Progenitor cell of endocrine pancreas (in vitro differentiated cells): ENCODE measurements around the gene ZNF574. TPM values are rescaled to one million over a fixed set of nuclear protein-coding genes. Genes with fewer than 3 reads are reported as not detected.

ENCODE experiments used
- DNase-seq: peaks from one replicate; pipeline ENCODE4 v3.0.0; 2021; ENCODE audit warnings: low spot score; ENCODE audit not compliant: unreplicated experiment
- H3K27ac Mint-ChIP-seq: 2 replicates; pipeline ENCODE4 v1.8.0; 2021; ENCODE audit warnings: mild to moderate bottlenecking, moderate library complexity, mixed read lengths
- H3K27me3 Mint-ChIP-seq: 2 replicates; pipeline ENCODE4 v1.8.0; 2021; ENCODE audit warnings: mixed read lengths
- H3K36me3 Mint-ChIP-seq: 2 replicates; pipeline ENCODE4 v1.8.0; 2022; ENCODE audit warnings: mixed read lengths; ENCODE audit not compliant: insufficient read depth
- H3K4me1 Mint-ChIP-seq: 2 replicates; pipeline ENCODE4 v1.8.0; 2021; ENCODE audit warnings: low read depth, mixed read lengths
- H3K4me3 Mint-ChIP-seq: 2 replicates; pipeline ENCODE4 v1.8.0; 2021; ENCODE audit warnings: low read depth, mild to moderate bottlenecking, moderate library complexity, mixed read lengths
- H3K9me3 Mint-ChIP-seq: 2 replicates; pipeline ENCODE4 v1.8.0; 2021; ENCODE audit warnings: low read depth, mixed read lengths
- CTCF ChIP-seq: fragments of 200-600 bp; sonication (generic); IDR thresholded peaks from one replicate; pipeline ENCODE4 v1.5.0; 2021; ENCODE audit warnings: antibody characterized with exemption, mild to moderate bottlenecking; ENCODE audit not compliant: unreplicated experiment
- long read RNA-seq: library from polyadenylated mRNA; unstranded; transcript quantifications from one replicate; pipeline ENCODE4 v2.0.0, GENCODE V29; 2020
- total RNA-seq: library from RNA; stranded (reverse); gene quantifications from 2 replicates; pipeline ENCODE4 v1.2.1, GENCODE V29; 2021

Gene ZNF574, protein sequence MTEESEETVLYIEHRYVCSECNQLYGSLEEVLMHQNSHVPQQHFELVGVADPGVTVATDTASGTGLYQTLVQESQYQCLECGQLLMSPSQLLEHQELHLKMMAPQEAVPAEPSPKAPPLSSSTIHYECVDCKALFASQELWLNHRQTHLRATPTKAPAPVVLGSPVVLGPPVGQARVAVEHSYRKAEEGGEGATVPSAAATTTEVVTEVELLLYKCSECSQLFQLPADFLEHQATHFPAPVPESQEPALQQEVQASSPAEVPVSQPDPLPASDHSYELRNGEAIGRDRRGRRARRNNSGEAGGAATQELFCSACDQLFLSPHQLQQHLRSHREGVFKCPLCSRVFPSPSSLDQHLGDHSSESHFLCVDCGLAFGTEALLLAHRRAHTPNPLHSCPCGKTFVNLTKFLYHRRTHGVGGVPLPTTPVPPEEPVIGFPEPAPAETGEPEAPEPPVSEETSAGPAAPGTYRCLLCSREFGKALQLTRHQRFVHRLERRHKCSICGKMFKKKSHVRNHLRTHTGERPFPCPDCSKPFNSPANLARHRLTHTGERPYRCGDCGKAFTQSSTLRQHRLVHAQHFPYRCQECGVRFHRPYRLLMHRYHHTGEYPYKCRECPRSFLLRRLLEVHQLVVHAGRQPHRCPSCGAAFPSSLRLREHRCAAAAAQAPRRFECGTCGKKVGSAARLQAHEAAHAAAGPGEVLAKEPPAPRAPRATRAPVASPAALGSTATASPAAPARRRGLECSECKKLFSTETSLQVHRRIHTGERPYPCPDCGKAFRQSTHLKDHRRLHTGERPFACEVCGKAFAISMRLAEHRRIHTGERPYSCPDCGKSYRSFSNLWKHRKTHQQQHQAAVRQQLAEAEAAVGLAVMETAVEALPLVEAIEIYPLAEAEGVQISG
- total RNA-seq = 19.3 and 22.5 TPM in 2 replicates
- long read RNA-seq, transcript ZNF574-202 (2 exons, 2,940 nt) = major isoform, 11 of 15 reads
- long read RNA-seq, partial matches to known transcripts = 4 of 15 reads
- long read RNA-seq, other reads (novel, unspliced or antisense) = 0 of 15 reads

GRCh38 chr19:42075616-42076379 is at the start of gene ZNF574:
ZNF574 (plus strand) TSS chr19:42076166; CDS start chr19:42078607, 2,441 bp downstream.
- peaks cover 6% of the 10 kb centered on the region for H3K27me3 Mint-ChIP-seq
- H3K9me3 Mint-ChIP-seq = no peaks in the 10 kb centered on the region
- H3K4me1 Mint-ChIP-seq = peaks cover 27% of the 10 kb centered on the region
- peaks cover 3% of the 10 kb centered on the region for H3K36me3 Mint-ChIP-seq
- DNase-seq = peak; percentile 93
- peak within 1 kb of the TSS; percentile 99 for H3K4me3 Mint-ChIP-seq
- H3K27ac Mint-ChIP-seq = peak within 1 kb of the TSS; percentile 100
- TF ChIP-seq CTCF = no peak

DNA sequence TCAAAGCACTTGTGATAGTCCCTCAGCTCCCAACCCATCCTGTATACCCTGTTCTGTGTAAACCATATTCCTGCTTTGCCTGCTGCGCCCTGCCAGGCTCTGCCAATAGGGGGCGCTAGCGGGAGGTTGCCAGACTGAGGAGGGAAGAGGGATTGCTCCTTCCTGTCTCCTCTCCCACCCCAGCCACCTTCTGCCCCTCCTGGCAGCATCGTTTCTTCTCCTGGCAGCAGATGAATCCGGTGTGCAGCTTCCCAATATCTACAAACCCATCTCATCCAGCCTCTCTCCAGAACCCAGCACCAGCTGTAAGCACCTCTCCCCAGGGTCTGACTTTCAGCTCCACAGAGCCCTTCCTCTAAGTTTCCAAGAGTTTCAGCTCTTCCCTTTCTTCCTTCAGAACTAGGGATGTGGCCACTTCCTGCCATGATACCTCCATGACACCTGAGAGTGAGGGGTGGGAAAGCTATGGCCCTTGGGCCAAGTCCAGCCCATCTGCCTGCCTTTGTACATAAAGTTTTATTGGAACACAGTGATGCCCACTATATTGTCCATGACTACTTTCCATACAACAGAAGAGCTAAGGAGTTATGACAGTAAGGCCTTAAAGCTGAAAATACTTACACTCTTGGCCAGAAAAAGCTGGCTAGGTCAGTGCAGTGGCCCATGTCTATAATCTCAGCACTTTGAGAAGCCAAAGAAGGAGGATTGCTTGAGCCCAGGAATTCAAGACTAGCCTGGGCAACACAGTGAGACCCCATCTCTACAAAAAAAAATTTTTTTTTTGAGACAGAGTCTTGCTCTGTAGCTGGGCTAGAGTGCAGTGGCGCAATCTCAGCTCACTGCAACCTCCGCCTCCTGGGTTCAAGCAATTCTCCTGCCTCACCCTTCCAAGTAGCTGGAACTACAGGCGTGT is 47.4 kb upstream of the ZNF574 start:
- DNase-seq = no peak
- Mint-ChIP-seq H3K27ac (no peak overlapping the region), H3K4me3 (no peak overlapping the region)

DNA sequence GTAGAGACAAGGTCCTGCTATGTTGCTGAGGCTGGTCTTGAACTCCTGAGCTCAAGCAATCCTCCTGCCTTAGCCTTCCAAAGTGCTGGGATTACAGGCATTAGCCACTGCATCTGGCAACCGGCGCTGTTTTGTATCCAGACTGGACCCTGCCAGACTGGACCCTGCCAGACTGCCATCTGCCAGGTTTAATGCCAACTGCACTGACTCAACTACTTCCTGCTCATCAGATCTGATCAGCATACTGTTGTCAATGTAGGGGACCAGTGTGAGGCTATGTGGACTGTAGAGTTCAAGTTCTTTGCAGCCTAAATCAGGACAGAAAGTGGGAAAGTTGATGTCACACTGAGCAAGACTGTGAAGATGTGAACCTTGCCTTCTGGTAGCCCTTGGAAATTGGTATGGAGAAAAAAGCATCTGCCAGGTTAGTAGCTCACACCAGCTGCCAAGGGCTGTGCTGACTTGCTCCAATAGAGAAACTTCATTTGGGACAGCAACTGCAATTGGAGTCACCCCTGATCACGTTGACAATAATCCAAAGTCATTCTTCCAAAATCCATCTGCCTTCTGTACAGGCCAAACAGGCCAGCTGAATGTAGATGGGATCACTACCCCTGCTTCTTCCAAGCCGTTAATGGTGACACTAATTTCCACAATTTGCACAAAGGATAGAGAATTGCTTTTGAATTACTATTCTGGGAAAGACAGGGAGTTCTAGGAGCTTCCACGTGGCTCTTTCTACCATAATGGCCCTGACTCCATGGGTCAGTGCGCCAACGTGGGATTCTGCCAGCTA is 45.1 kb upstream of the ZNF574 start:
- no peaks in the 10 kb centered on the region for H3K9me3 Mint-ChIP-seq
- H3K4me3 Mint-ChIP-seq = no peak overlapping the region

More for the DNA sequence above, 47.4 kb upstream of the ZNF574 start:
- H3K36me3 Mint-ChIP-seq = no peaks in the 10 kb centered on the region
- no peaks in the 10 kb centered on the region for H3K9me3 Mint-ChIP-seq
- no peaks in the 10 kb centered on the region for H3K27me3 Mint-ChIP-seq
- peak; percentile 45 for TF ChIP-seq CTCF
- H3K4me1 Mint-ChIP-seq = peaks cover 7% of the 10 kb centered on the region

More for the DNA sequence above, 45.1 kb upstream of the ZNF574 start:
- Mint-ChIP-seq H3K36me3 (no peaks in the 10 kb centered on the region), H3K4me1 (peaks cover 7% of the 10 kb centered on the region), H3K27me3 (no peaks in the 10 kb centered on the region), H3K27ac (no peak overlapping the region)
- no peak for DNase-seq
- TF ChIP-seq CTCF = no peak
